H1 (cell line): ENCODE measurements around the gene MRTFA. TPM values are rescaled to one million over a fixed set of nuclear protein-coding genes. Genes with fewer than 3 reads are reported as not detected.

ENCODE experiments used
- BRCA1 ChIP-seq: IDR thresholded peaks from 2 replicates; pipeline ENCODE4 v1.6.1; 2012; ENCODE audit warnings: low read depth, low read length, improper control_type of control experiment
- CHD7 ChIP-seq: fragments of 300-600 bp; sonication (generic); IDR thresholded peaks from 2 replicates; pipeline ENCODE4 v1.7.1; 2012; ENCODE audit warnings: low read length, moderate library complexity, mild to moderate bottlenecking, inconsistent platforms; ENCODE audit not compliant: insufficient replicate concordance
- E2F6 ChIP-seq: IDR thresholded peaks from 2 replicates; pipeline ENCODE4 v1.6.1; 2012; ENCODE audit warnings: inconsistent platforms
- JUND ChIP-seq: IDR thresholded peaks from 2 replicates; pipeline ENCODE4 v1.6.1; 2011; ENCODE audit warnings: mild to moderate bottlenecking, improper control_type of control experiment, low read length
- polyA plus RNA-seq, 7 experiments: library from polyadenylated mRNA; depleted of rRNA in 3 of 7; stranded (reverse) in 5 of 7; unstranded in 2 of 7; fragments of >200 nt in 5 of 7; fragments of 200-250 nt in 2 of 7; gene quantifications; 1 replicate in 5 of 7; 2 replicates in 1 of 7; 4 replicates in 1 of 7; pipeline versions ENCODE4 v1.2.1 to v1.2.3, GENCODE V29; 2011 to 2013; ENCODE audit warnings: missing spikeins in 2 of 7, mixed read lengths in 2 of 7
- total RNA-seq: library from RNA; stranded (reverse); fragmentation: NEBNext Ultra II Directional; extraction: Animal tissue kit (Norgen Biotek cat#: 25700); gene quantifications from 2 replicates; pipeline ENCODE4 v1.2.1, GENCODE V29; 2021

Gene MRTFA
- total and polyA plus RNA-seq, 2 of the 8 experiments (the other 6 are each of a cell fraction or from before 2014, with no cell fraction given), result 5.4 to 37.9 TPM

GRCh38 chr22:40430991-40431390 is 205.5 kb downstream of the MRTFA start (continued):
- TF ChIP-seq CHD7 (no peak), JUND (no peak), E2F6 (no peak), BRCA1 (no peak)
- TF ChIP-seq, all 59 proteins: peak for 0
